ENCODE data around the gene AUTS2. TPM values are rescaled to one million over a fixed set of nuclear protein-coding genes. Genes with fewer than 3 reads are reported as not detected.

The AUTS2 gene
- total RNA-seq, 1 donor from 2014 or later, result 80.6 TPM

DNA sequence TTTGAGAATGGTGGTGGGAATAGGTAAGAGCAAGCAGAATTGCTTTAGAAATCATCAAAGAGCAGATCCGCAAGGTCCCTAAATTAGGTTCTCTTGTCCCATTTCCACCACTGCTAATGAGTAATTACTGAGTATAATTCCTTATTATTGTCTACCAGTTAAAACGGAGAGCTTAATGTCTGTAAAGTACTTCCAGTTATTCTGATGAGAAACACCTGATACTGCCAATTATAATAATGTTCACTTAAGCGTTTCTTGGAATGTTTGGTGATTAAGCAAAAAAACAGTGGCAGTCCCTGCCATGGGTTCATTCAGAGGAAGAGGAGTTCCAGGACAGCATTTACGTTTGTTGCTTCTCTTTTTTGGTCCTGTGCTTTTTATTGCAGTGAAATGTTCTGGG is 1175.1 kb downstream of the AUTS2 start:
- TF ChIP-seq CTCF (IDR thresholded peaks at IDR 0.05), result no peak
- no peak overlapping the region for H3K27ac Mint-ChIP-seq (ENCODE audit: unreplicated experiment)
- H3K4me3 Mint-ChIP-seq (ENCODE audit: unreplicated experiment), result no peak overlapping the region
- H3K9me3 Mint-ChIP-seq (ENCODE audit: unreplicated experiment), result no peaks in the 10 kb centered on the region
- no peaks in the 10 kb centered on the region for H3K4me1 Mint-ChIP-seq (ENCODE audit: unreplicated experiment)
- DNase-seq (ENCODE audit: extremely low spot score, unreplicated experiment), result no peak
- no peaks in the 10 kb centered on the region for H3K27me3 Mint-ChIP-seq (ENCODE audit: unreplicated experiment)
- H3K36me3 Mint-ChIP-seq (ENCODE audit: unreplicated experiment), result peaks cover 58% of the 10 kb centered on the region

GRCh38 chr7:70774950-70775527 is 1176.8 kb downstream of the AUTS2 start:
- Mint-ChIP-seq H3K4me1 (ENCODE audit: unreplicated experiment) (no peaks in the 10 kb centered on the region), H3K27me3 (ENCODE audit: unreplicated experiment) (no peaks in the 10 kb centered on the region), H3K4me3 (ENCODE audit: unreplicated experiment) (no peak overlapping the region), H3K9me3 (ENCODE audit: unreplicated experiment) (no peaks in the 10 kb centered on the region), H3K36me3 (ENCODE audit: unreplicated experiment) (peaks cover 69% of the 10 kb centered on the region), H3K27ac (ENCODE audit: unreplicated experiment) (no peak overlapping the region)
- no peak for TF ChIP-seq CTCF (IDR thresholded peaks at IDR 0.05)
- no peak for DNase-seq (ENCODE audit: extremely low spot score, unreplicated experiment)

- peaks cover 72% of the 10 kb centered on the region for H3K36me3 Mint-ChIP-seq (ENCODE audit: unreplicated experiment)
- no peaks in the 10 kb centered on the region for H3K4me1 Mint-ChIP-seq (ENCODE audit: unreplicated experiment)
- H3K9me3 Mint-ChIP-seq (ENCODE audit: unreplicated experiment), result no peaks in the 10 kb centered on the region
- no peaks in the 10 kb centered on the region for H3K27me3 Mint-ChIP-seq (ENCODE audit: unreplicated experiment)
- no peak for DNase-seq (ENCODE audit: extremely low spot score, unreplicated experiment)
- no peak overlapping the region for H3K27ac Mint-ChIP-seq (ENCODE audit: unreplicated experiment)
- TF ChIP-seq CTCF (IDR thresholded peaks at IDR 0.05), result peak; percentile 15
- H3K4me3 Mint-ChIP-seq (ENCODE audit: unreplicated experiment), result no peak overlapping the region
Observed at GRCh38 chr7:70775570-70776156, 1177.4 kb downstream of the AUTS2 start.

DNA sequence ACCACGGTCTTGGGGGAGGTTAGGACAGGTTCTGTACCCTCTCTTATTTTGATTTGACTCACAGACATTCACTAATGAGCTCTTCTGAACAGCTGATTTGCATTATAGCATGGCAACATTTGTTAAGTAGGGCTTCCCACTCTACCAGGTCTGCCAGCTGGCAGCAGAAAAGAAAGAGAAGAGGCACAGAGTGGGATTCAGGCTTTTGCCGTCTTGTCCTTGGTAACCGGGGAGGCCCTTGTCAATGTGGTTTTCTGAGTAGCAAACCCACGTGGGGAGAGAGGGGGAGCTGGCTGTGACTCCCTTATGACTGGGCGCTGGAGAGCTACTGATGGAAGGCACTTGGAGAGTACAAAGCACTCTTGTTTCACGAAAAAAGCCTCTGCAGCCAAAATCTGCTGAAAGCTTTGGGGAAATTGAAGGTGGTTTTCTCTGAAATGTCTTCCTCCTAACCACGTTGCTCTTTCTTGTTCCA is 1178.4 kb downstream of the AUTS2 start:
- no peaks in the 10 kb centered on the region for H3K27me3 Mint-ChIP-seq (ENCODE audit: unreplicated experiment)
- DNase-seq (ENCODE audit: extremely low spot score, unreplicated experiment), result no peak
- TF ChIP-seq CTCF (IDR thresholded peaks at IDR 0.05), result no peak
- H3K27ac Mint-ChIP-seq (ENCODE audit: unreplicated experiment), result no peak overlapping the region
- no peaks in the 10 kb centered on the region for H3K9me3 Mint-ChIP-seq (ENCODE audit: unreplicated experiment)
- no peak overlapping the region for H3K4me3 Mint-ChIP-seq (ENCODE audit: unreplicated experiment)
- peaks cover 67% of the 10 kb centered on the region for H3K36me3 Mint-ChIP-seq (ENCODE audit: unreplicated experiment)
- no peaks in the 10 kb centered on the region for H3K4me1 Mint-ChIP-seq (ENCODE audit: unreplicated experiment)

GRCh38 chr7:70777251-70777650 is 1179.0 kb downstream of the AUTS2 start:
- peaks cover 70% of the 10 kb centered on the region for H3K36me3 Mint-ChIP-seq (ENCODE audit: unreplicated experiment)
- H3K27ac Mint-ChIP-seq (ENCODE audit: unreplicated experiment), result no peak overlapping the region
- no peaks in the 10 kb centered on the region for H3K9me3 Mint-ChIP-seq (ENCODE audit: unreplicated experiment)
- no peaks in the 10 kb centered on the region for H3K4me1 Mint-ChIP-seq (ENCODE audit: unreplicated experiment)
- no peak overlapping the region for H3K4me3 Mint-ChIP-seq (ENCODE audit: unreplicated experiment)
- no peak for TF ChIP-seq CTCF (IDR thresholded peaks at IDR 0.05)
- H3K27me3 Mint-ChIP-seq (ENCODE audit: unreplicated experiment), result no peaks in the 10 kb centered on the region
- DNase-seq (ENCODE audit: extremely low spot score, unreplicated experiment), result no peak
